Pancreas (tissue), 10 donors: ENCODE data around the gene NLRX1. TPM values are rescaled to one million over a fixed set of nuclear protein-coding genes. Genes with fewer than 3 reads are reported as not detected.
"Not testable (repeated sequence)": the region's sequence is repeated elsewhere in the genome, so short reads cannot be mapped to it uniquely, and the experiment has no call there.

Experiments
- ATAC-seq, 4 donors: fragments of 200-7000 bp; cut with Tn5 transposase; one replicate each; pipeline versions ENCODE4 v1.8.0 to v1.9.1; 2020; ENCODE audit warnings: mild to moderate bottlenecking in 4 of 4, moderate library complexity in 4 of 4
- DNase-seq, 6 donors: peaks; one replicate each; pipeline ENCODE4 v3.0.0-alpha.2; 2020
- FAIRE-seq: peaks from 2 replicates; lab custom pipeline; 2012; peaks lifted over from hg19 to GRCh38; lab: Jason Lieb, UNC
- H3K27ac ChIP-seq, 4 donors: fragments of 200-600 bp; sonication (generic); 1 replicate in 3 of 4; 2 replicates in 1 of 4; pipeline versions ENCODE4 v1.5.0 to v1.8.0; 2020
- H3K27me3 ChIP-seq, 4 donors: fragments of 200-600 bp; one replicate each; pipeline ENCODE4 v1.8.0; 2021
- H3K36me3 ChIP-seq, 3 donors: fragments of 200-600 bp; sonication (generic) in 1 of 3; one replicate each; pipeline versions ENCODE4 v1.5.0 to v1.8.0; 2020 to 2021
- H3K4me1 ChIP-seq, 3 donors: fragments of 200-600 bp; one replicate each; pipeline ENCODE4 v1.8.0; 2021
- H3K4me3 ChIP-seq, 4 donors: fragments of 200-600 bp; sonication (generic) in 2 of 4; one replicate each; pipeline versions ENCODE4 v1.5.0 to v1.8.0; 2020 to 2021
- H3K9me3 ChIP-seq, 4 donors: fragments of 200-600 bp; one replicate each; pipeline ENCODE4 v1.8.0; 2021
- CTCF ChIP-seq, 4 donors: fragments of 200-600 bp; sonication (generic) in 3 of 4; IDR thresholded peaks; one replicate each; pipeline versions ENCODE4 v1.5.0 to v1.8.0; 2021; ENCODE audit warnings: antibody characterized with exemption in 4 of 4
- WGBS, 2 donors: extraction: QIAGEN DNeasy Blood & Tissue Kit; methylation state at CpG; one replicate each; pipeline ENCODE4 v1.1.7; 2013; 5-methylcytosine and 5-hydroxymethylcytosine counted together
- intact Hi-C, 3 donors: fragments of 100-400 bp; cut with DNase I; formaldehyde crosslinking; loops; one replicate each; pipeline versions ENCODE4 v1.11.1 to v1.14.2; 2022
- polyA plus RNA-seq, 2 donors: library from polyadenylated mRNA; stranded (reverse); fragments of 200-250 nt; gene quantifications; one replicate each; pipeline ENCODE4 v1.2.3, GENCODE V29; 2013
- total RNA-seq, 6 donors: library from RNA; stranded (reverse); fragmentation: NEBNext Ultra II Directional in 4 of 6; extraction: Animal tissue kit (Norgen Biotek cat#: 25700) in 4 of 6; gene quantifications; one replicate each; pipeline versions ENCODE4 v1.2.1 to v1.2.4, GENCODE V29; 2021 to 2023
- donor health status: healthy with polysubstance abuse.
- donor health status: DM: no; HTN: no; CAD: no; lungs with moderate emphysema.
- donor health status: DM: no; HTN: no; CAD: no.
- donor health status: control.
- donor health status: control.
- donor health status: Bipolar disorder and iron deficiency.
- donor health status: DM: yes; HTN: yes; CAD: no.
- donor health status: DM: no; HTN: no; CAD: no.
- donor health status: DM: no; HTN: no; CAD: no.
- donor health status: DM: yes; HTN: yes; CAD: no.

NLRX1 gene
- total and polyA plus RNA-seq, 8 donors, result 6.5 to 12.6 (median 7.5) TPM

GRCh38 chr11:119157063-119157462 lies 11.5 kb upstream of the NLRX1 start:
- FAIRE-seq (no peak), DNase-seq (no peak), ATAC-seq (peak in 1 of 4 donors; percentile 28)
- H3K9me3 ChIP-seq, result no peaks in the 10 kb centered on the region
- H3K27ac ChIP-seq, result no peak overlapping the region
- WGBS, 2 donors, result 30 to 45% methylated on average over 3 of the region's 3 CpGs
- no peak for TF ChIP-seq CTCF (IDR thresholded peaks at IDR 0.05)
- intact Hi-C loops, result no loop called here
- H3K4me1 ChIP-seq, result no peaks in the 10 kb centered on the region
- H3K36me3 ChIP-seq, result no peaks in the 10 kb centered on the region
- H3K4me3 ChIP-seq, result no peak overlapping the region
- peaks cover 0 to 3% (median 0%) of the 10 kb centered on the region in 4 donors for H3K27me3 ChIP-seq

- Histone ChIP-seq H3K9me3 (no peaks in the 10 kb centered on the region), H3K4me1 (no peaks in the 10 kb centered on the region), H3K27me3 (peaks cover 0 to 3% (median 0%) of the 10 kb centered on the region in 4 donors), H3K36me3 (no peaks in the 10 kb centered on the region), H3K27ac (no peak overlapping the region), H3K4me3 (no peak overlapping the region)
- ATAC-seq, result no peak
- intact Hi-C loops, result no loop called here
- no peak for DNase-seq
- FAIRE-seq, result no peak
- TF ChIP-seq CTCF (IDR thresholded peaks at IDR 0.05), result no peak
- 82 to 89% methylated on average over 13 of the region's 13 CpGs for WGBS, 2 donors
Observed at GRCh38 chr11:119158467-119158866, 10.1 kb upstream of the NLRX1 start.

GRCh38 chr11:119160151-119160550 lies 8.4 kb upstream of the NLRX1 start:
- no peak for TF ChIP-seq CTCF (IDR thresholded peaks at IDR 0.05)
- Histone ChIP-seq H3K36me3 (no peaks in the 10 kb centered on the region), H3K4me3 (no peak overlapping the region), H3K27ac (no peak overlapping the region), H3K9me3 (no peaks in the 10 kb centered on the region), H3K4me1 (no peaks in the 10 kb centered on the region), H3K27me3 (no peaks in the 10 kb centered on the region)
- 88 to 90% methylated on average over 9 of the region's 9 CpGs for WGBS, 2 donors
- intact Hi-C loops, result no loop called here
- FAIRE-seq, result no peak
- DNase-seq, result no peak
- no peak for ATAC-seq

- no peak for TF ChIP-seq CTCF (IDR thresholded peaks at IDR 0.05)
- no peak for FAIRE-seq
- DNase-seq, result peak in 1 of 6 donors; percentile 13
- Histone ChIP-seq H3K36me3 (no peaks in the 10 kb centered on the region), H3K4me1 (no peaks in the 10 kb centered on the region), H3K4me3 (no peak overlapping the region), H3K27me3 (no peaks in the 10 kb centered on the region), H3K9me3 (no peaks in the 10 kb centered on the region), H3K27ac (no peak overlapping the region)
- no peak for ATAC-seq
- WGBS, 2 donors, result 67 to 79% methylated on average over 8 of the region's 8 CpGs
- intact Hi-C loops, result no loop called here
Observed at GRCh38 chr11:119161871-119162270, 6.7 kb upstream of the NLRX1 start.

GRCh38 chr11:119166368-119167076 lies 2.0 kb upstream of the NLRX1 start:
- no peak for TF ChIP-seq CTCF (IDR thresholded peaks at IDR 0.05)
- FAIRE-seq, result no peak
- 46 to 64% methylated on average over 8 of the region's 8 CpGs for WGBS, 2 donors

GRCh38 chr11:119167077-119167458 lies 1.5 kb upstream of the NLRX1 start:
- ATAC-seq, H3K27me3 ChIP-seq, H3K9me3 ChIP-seq, FAIRE-seq, H3K4me3 ChIP-seq, DNase-seq, H3K36me3 ChIP-seq, H3K4me1 ChIP-seq, H3K27ac ChIP-seq, intact Hi-C loops: not testable (repeated sequence)
- 71 to 79% methylated on average over 10 of the region's 10 CpGs for WGBS, 2 donors

More at GRCh38 chr11:119166368-119167076, 2.0 kb upstream of the NLRX1 start:
- intact Hi-C loops, result no loop called here
- DNase-seq (peak in 1 of 6 donors; percentile 6), ATAC-seq (peak in 1 of 4 donors; percentile 1)
- no peaks in the 10 kb centered on the region for H3K9me3 ChIP-seq
- no peaks in the 10 kb centered on the region for H3K36me3 ChIP-seq
- H3K27me3 ChIP-seq, result no peaks in the 10 kb centered on the region
- H3K27ac ChIP-seq, result no peak overlapping the region
- no peak overlapping the region for H3K4me3 ChIP-seq
- peaks cover 0 to 5% (median 0%) of the 10 kb centered on the region in 3 donors for H3K4me1 ChIP-seq
